Measurements from ENCODE around the gene MYO18B.

Gene MYO18B

GRCh38 chr22:25929321-25929878 is 187.4 kb downstream of the MYO18B start:
- H3K9me3 ChIP-seq (replicated peaks; ENCODE audit: insufficient read depth, low read length) = no peaks in the 10 kb centered on the region
- H3F3A ChIP-seq (ENCODE audit: insufficient read depth, low read length) = no peaks in the 10 kb centered on the region
- no peaks in the 10 kb centered on the region for H3K79me2 ChIP-seq (ENCODE audit: low read length)
- no peak overlapping the region for H3K4me3 ChIP-seq (ENCODE audit: low read length)
- H3K4me1 ChIP-seq (ENCODE audit: low read length) = no peaks in the 10 kb centered on the region
- H2AFZ ChIP-seq (ENCODE audit: low read length) = no peak overlapping the region
- no peaks in the 10 kb centered on the region for H3K9me2 ChIP-seq (replicated peaks; ENCODE audit: insufficient read depth, low read length)
- no peak overlapping the region for H3K27ac ChIP-seq (ENCODE audit: low read length)
- no peak overlapping the region for H3K4me2 ChIP-seq (ENCODE audit: low read depth, low read length)
- peaks cover 81% of the 10 kb centered on the region for H3K27me3 ChIP-seq (replicated peaks; ENCODE audit: insufficient read depth, low read length)
- TF ChIP-seq EZH2 (optimal IDR thresholded peaks at IDR 0.05; ENCODE audit: low read depth, low read length) (no peak), CTCF (IDR thresholded peaks at IDR 0.05; ENCODE audit: low read length) (no peak), EZH2phosphoT487 (IDR thresholded peaks at IDR 0.05; ENCODE audit: low read length) (no peak)
- H3K9ac ChIP-seq (ENCODE audit: low read length) = no peak overlapping the region
- H4K20me1 ChIP-seq (ENCODE audit: insufficient read depth, low read length) = no peaks in the 10 kb centered on the region
- H3K36me3 ChIP-seq (replicated peaks; ENCODE audit: insufficient read depth, low read length) = no peaks in the 10 kb centered on the region
- no peak for DNase-seq

- DNase-seq = no peak
- H3K9ac ChIP-seq (ENCODE audit: low read length) = no peak overlapping the region
- no peak overlapping the region for H3K27ac ChIP-seq (ENCODE audit: low read length)
- TF ChIP-seq EZH2phosphoT487 (IDR thresholded peaks at IDR 0.05; ENCODE audit: low read length) (no peak), EZH2 (optimal IDR thresholded peaks at IDR 0.05; ENCODE audit: low read depth, low read length) (no peak), CTCF (IDR thresholded peaks at IDR 0.05; ENCODE audit: low read length) (no peak)
- no peaks in the 10 kb centered on the region for H4K20me1 ChIP-seq (ENCODE audit: insufficient read depth, low read length)
- H3K4me3 ChIP-seq (ENCODE audit: low read length) = no peak overlapping the region
- no peak overlapping the region for H2AFZ ChIP-seq (ENCODE audit: low read length)
- H3K79me2 ChIP-seq (ENCODE audit: low read length) = no peaks in the 10 kb centered on the region
- no peaks in the 10 kb centered on the region for H3K9me2 ChIP-seq (replicated peaks; ENCODE audit: insufficient read depth, low read length)
- no peaks in the 10 kb centered on the region for H3K4me1 ChIP-seq (ENCODE audit: low read length)
- no peaks in the 10 kb centered on the region for H3K9me3 ChIP-seq (replicated peaks; ENCODE audit: insufficient read depth, low read length)
- H3K27me3 ChIP-seq (replicated peaks; ENCODE audit: insufficient read depth, low read length) = peaks cover 80% of the 10 kb centered on the region
- H3F3A ChIP-seq (ENCODE audit: insufficient read depth, low read length) = no peaks in the 10 kb centered on the region
- no peak overlapping the region for H3K4me2 ChIP-seq (ENCODE audit: low read depth, low read length)
- no peaks in the 10 kb centered on the region for H3K36me3 ChIP-seq (replicated peaks; ENCODE audit: insufficient read depth, low read length)
These were observed 188.1 kb downstream of the MYO18B start for GRCh38 chr22:25930083-25930482.

- TF ChIP-seq EZH2 (optimal IDR thresholded peaks at IDR 0.05; ENCODE audit: low read depth, low read length) (no peak), EZH2phosphoT487 (IDR thresholded peaks at IDR 0.05; ENCODE audit: low read length) (no peak), CTCF (IDR thresholded peaks at IDR 0.05; ENCODE audit: low read length) (no peak)
- no peaks in the 10 kb centered on the region for H3K9me2 ChIP-seq (replicated peaks; ENCODE audit: insufficient read depth, low read length)
- H3K9ac ChIP-seq (ENCODE audit: low read length) = no peak overlapping the region
- H3K27me3 ChIP-seq (replicated peaks; ENCODE audit: insufficient read depth, low read length) = peaks cover 84% of the 10 kb centered on the region
- no peak overlapping the region for H3K4me3 ChIP-seq (ENCODE audit: low read length)
- H3K9me3 ChIP-seq (replicated peaks; ENCODE audit: insufficient read depth, low read length) = no peaks in the 10 kb centered on the region
- no peak overlapping the region for H2AFZ ChIP-seq (ENCODE audit: low read length)
- H3F3A ChIP-seq (ENCODE audit: insufficient read depth, low read length) = no peaks in the 10 kb centered on the region
- no peaks in the 10 kb centered on the region for H4K20me1 ChIP-seq (ENCODE audit: insufficient read depth, low read length)
- H3K4me1 ChIP-seq (ENCODE audit: low read length) = no peaks in the 10 kb centered on the region
- H3K79me2 ChIP-seq (ENCODE audit: low read length) = no peaks in the 10 kb centered on the region
- H3K27ac ChIP-seq (ENCODE audit: low read length) = no peak overlapping the region
- no peak overlapping the region for H3K4me2 ChIP-seq (ENCODE audit: low read depth, low read length)
- DNase-seq = no peak
- no peaks in the 10 kb centered on the region for H3K36me3 ChIP-seq (replicated peaks; ENCODE audit: insufficient read depth, low read length)
These were observed 188.9 kb downstream of the MYO18B start for GRCh38 chr22:25930788-25931310.
